Heart left ventricle (tissue), 13 donors: Measurements from ENCODE around the gene IL1RAPL1.

Source experiments
- CTCF ChIP-seq, 12 donors: fragments of 200-600 bp; sonication (generic) in 4 of 12; IDR thresholded peaks; one replicate each; pipeline versions ENCODE4 v1.5.0 to v1.8.0; 2018 to 2022; ENCODE audit warnings: antibody characterized with exemption in 12 of 12, mild to moderate bottlenecking in 5 of 12
- POLR2A ChIP-seq, 2 donors: fragments of 450-650 bp; IDR thresholded peaks; one replicate each; pipeline ENCODE4 v1.6.1; 2017; ENCODE audit warnings: antibody characterized with exemption in 2 of 2, mild to moderate bottlenecking in 2 of 2, moderate library complexity in 2 of 2
- donor health status: ischemic (EF 13 %, LVEDD 7.1; RV severe dilation, severe dysfunction).
- donor health status: DM: no; HTN: yes; CAD: no.
- donor health status: DM: no; HTN: no; CAD: no.
- donor health status: ischemic (EF 25% LVEDD 6.9; RV normal size, moderate dysfunction).
- donor health status: ischemic (EF 25% LVEDD 5.7; RV mildly dilated, moderate dysfunction).
- donor health status: ischemic (EF 35%, LVEDD 5.7; RV mildly dilated, moderate dysfunction).
- donor health status: nonischemic (EF 11% LVEDD 7.7; RV severe dilation, severe dysfunction).
- donor health status: DM: yes; HTN: yes; CAD: no.
- donor health status: PGD.
- donor health status: ischemic (EF 29% LVEDD 5.4; RV normal size, mild dysfunction).
- donor health status: nonischemic (EF 23%, LVEDD 6.1; RV moderate dilation, normal function).

DNA sequence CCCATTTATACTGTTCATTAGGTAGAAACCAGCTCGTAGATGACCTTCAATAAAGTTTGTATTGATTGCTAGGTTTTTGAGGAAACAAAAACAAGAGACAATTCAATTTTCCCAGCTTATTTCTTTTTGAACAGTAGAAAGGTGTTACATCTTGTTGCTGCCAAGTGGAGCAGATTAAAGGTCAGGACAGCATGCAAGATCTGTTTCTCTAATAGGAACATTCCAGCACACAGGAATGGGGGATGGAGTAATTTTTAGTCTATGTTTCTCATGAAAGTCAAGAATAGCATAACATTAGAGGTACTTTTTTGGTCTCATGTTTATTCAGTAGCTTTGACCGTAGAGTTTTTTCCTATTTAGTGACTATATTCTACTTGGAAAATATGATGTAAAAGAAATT, 132.4 kb downstream of the IL1RAPL1 start:
- TF ChIP-seq CTCF (IDR thresholded peaks at IDR 0.05) (no peak), POLR2A (IDR thresholded peaks at IDR 0.05) (no peak)
